ENCODE results near the gene NBEA.
A peak's percentile ranks its signal among the peaks of the same experiment; 100 is the strongest.

Gene NBEA

DNA sequence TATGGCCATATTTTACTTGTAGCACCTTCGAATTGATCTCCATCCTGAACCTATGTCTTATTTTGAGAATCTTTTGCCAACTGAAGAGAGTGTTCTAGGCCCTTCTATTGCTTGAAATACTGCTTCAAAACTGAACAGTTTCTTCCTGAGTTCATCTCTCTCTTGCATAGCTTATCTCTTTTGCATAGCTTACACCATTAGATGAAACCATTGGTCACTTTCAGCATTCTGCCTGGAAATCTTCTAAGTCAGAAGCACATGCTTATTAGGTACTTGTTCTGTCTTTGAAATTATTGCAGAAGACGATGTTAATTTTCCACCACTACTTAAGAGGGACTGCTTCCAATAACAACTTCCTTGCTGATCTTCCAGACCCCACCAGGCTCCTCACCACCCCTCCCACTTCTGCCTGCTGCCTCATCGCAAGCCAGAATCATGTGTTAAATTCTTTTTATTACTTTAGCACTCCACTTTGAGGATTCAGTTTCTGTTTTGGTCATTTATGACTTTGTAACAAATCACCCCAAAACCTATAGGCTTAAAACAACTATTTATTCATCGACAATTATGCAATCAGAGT lies 656.8 kb downstream of the NBEA start:
- ChIA-PET POLR2A (no interaction called here), CTCF (interaction anchor here (0.6 kb wide), 1 partner anchor 117 kb away, joined by 3 read pairs; no protein-coding TSS in a partner anchor)
- Histone ChIP-seq H3K36me3 (ENCODE audit: control insufficient read depth in 2 of 2, insufficient read depth in 1 of 2, low read length in 2 of 2) (no peaks in the 10 kb centered on the region), H3K4me3 (ENCODE audit: low read depth, low read length) (no peak overlapping the region), H3K4me1 (ENCODE audit: control insufficient read depth, insufficient read depth, low read length) (no peaks in the 10 kb centered on the region), H3K9me3 (ENCODE audit: control insufficient read depth, insufficient read depth, low read depth, low read length) (no peaks in the 10 kb centered on the region), H3K27ac (ENCODE audit: extremely low read depth, low read depth, low read length) (no peak overlapping the region)
- TF ChIP-seq HOXD13 (CRISPR knock-in tag; IDR thresholded peaks at IDR 0.05; ENCODE audit: borderline replicate concordance) (no peak), ZNF335 (tag by site-specific recombination; conservative IDR thresholded peaks at IDR 0.05) (0 out of 2 replicates have a peak, but pooled peaks have one; percentile 24)

DNA sequence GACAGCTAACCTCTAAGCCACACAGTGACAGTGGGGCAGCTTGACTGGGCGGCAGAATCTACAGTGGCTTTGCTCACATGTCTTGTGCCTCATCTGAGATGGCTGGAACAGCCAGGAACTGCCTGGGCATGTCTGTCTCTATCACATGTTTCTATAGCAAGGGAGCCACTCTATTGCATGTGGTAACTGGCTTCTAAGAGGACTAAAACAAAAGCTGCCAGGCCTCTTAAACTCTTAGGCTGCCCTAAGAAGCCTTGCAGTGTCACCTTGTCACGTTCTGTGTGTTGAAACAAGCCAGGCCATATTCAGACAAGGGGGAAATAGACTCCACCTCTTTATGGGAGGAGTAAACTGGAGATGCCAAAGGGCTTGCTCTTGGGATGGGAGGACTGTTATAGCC lies 657.3 kb downstream of the NBEA start:
- Histone ChIP-seq H3K9me3 (ENCODE audit: control insufficient read depth, insufficient read depth, low read depth, low read length) (no peaks in the 10 kb centered on the region), H3K27ac (ENCODE audit: extremely low read depth, low read depth, low read length) (no peak overlapping the region), H3K4me1 (ENCODE audit: control insufficient read depth, insufficient read depth, low read length) (no peaks in the 10 kb centered on the region), H3K4me3 (ENCODE audit: low read depth, low read length) (no peak overlapping the region), H3K36me3 (ENCODE audit: control insufficient read depth in 2 of 2, insufficient read depth in 1 of 2, low read length in 2 of 2) (no peaks in the 10 kb centered on the region)
- POLR2A ChIA-PET = no interaction called here
- no peak for TF ChIP-seq KLF16 (tag by site-specific recombination; IDR thresholded peaks at IDR 0.05)
- no peak for TF ChIP-seq WT1 (tag by site-specific recombination; IDR thresholded peaks at IDR 0.05)
- TF ChIP-seq ZNF660 (tag by site-specific recombination; IDR thresholded peaks at IDR 0.05) = no peak
- no peak for TF ChIP-seq ZSCAN5A (tag by site-specific recombination; IDR thresholded peaks at IDR 0.05)
- no peak for TF ChIP-seq YY2 (tag by site-specific recombination; IDR thresholded peaks at IDR 0.05)
- no peak for TF ChIP-seq ZNF19 (tag by site-specific recombination; IDR thresholded peaks at IDR 0.05; ENCODE audit: low read depth)
- no peak for TF ChIP-seq GLI4 (tag by site-specific recombination; IDR thresholded peaks at IDR 0.05)
- no peak for TF ChIP-seq ZNF202 (tag by site-specific recombination; IDR thresholded peaks at IDR 0.05; ENCODE audit: borderline replicate concordance)
- TF ChIP-seq ZNF426 (tag by site-specific recombination; IDR thresholded peaks at IDR 0.05) = no peak
- CTCF ChIA-PET = no interaction called here

- ChIA-PET POLR2A (no interaction called here), CTCF (no interaction called here)
- no peaks in the 10 kb centered on the region for H3K36me3 ChIP-seq (ENCODE audit: control insufficient read depth in 2 of 2, insufficient read depth in 1 of 2, low read length in 2 of 2)
- H3K27ac ChIP-seq (ENCODE audit: extremely low read depth, low read depth, low read length) = no peak overlapping the region
- H3K4me3 ChIP-seq (ENCODE audit: low read depth, low read length) = no peak overlapping the region
- no peaks in the 10 kb centered on the region for H3K9me3 ChIP-seq (ENCODE audit: control insufficient read depth, insufficient read depth, low read depth, low read length)
- no peaks in the 10 kb centered on the region for H3K4me1 ChIP-seq (ENCODE audit: control insufficient read depth, insufficient read depth, low read length)
- TF ChIP-seq BCL11A (tag by site-specific recombination; IDR thresholded peaks at IDR 0.05; ENCODE audit: low read depth) (no peak), ZNF140 (tag by site-specific recombination; IDR thresholded peaks at IDR 0.05) (no peak), ZNF174 (tag by site-specific recombination; IDR thresholded peaks at IDR 0.05) (no peak), HOXA7 (CRISPR knock-in tag; IDR thresholded peaks at IDR 0.05; ENCODE audit: borderline replicate concordance) (no peak), ZNF121 (tag by site-specific recombination; IDR thresholded peaks at IDR 0.05) (no peak), KLF7 (tag by site-specific recombination; IDR thresholded peaks at IDR 0.05; ENCODE audit: borderline replicate concordance) (no peak), ZNF677 (tag by site-specific recombination; IDR thresholded peaks at IDR 0.05) (no peak), ZFHX2 (tag by site-specific recombination; conservative IDR thresholded peaks at IDR 0.05) (no peak), ZBTB26 (tag by site-specific recombination; optimal IDR thresholded peaks at IDR 0.05) (no peak), ZNF274 (IDR thresholded peaks at IDR 0.05; ENCODE audit: low read length) (no peak), ZNF274 (tag by site-specific recombination; IDR thresholded peaks at IDR 0.05; ENCODE audit: borderline replicate concordance) (no peak), ZNF311 (tag by site-specific recombination; IDR thresholded peaks at IDR 0.05; ENCODE audit: borderline replicate concordance) (no peak)
- TF ChIP-seq, protein P1, sequence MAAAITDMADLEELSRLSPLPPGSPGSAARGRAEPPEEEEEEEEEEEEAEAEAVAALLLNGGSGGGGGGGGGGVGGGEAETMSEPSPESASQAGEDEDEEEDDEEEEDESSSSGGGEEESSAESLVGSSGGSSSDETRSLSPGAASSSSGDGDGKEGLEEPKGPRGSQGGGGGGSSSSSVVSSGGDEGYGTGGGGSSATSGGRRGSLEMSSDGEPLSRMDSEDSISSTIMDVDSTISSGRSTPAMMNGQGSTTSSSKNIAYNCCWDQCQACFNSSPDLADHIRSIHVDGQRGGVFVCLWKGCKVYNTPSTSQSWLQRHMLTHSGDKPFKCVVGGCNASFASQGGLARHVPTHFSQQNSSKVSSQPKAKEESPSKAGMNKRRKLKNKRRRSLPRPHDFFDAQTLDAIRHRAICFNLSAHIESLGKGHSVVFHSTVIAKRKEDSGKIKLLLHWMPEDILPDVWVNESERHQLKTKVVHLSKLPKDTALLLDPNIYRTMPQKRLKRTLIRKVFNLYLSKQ (tag by site-specific recombination; IDR thresholded peaks at IDR 0.05; ENCODE audit: borderline replicate concordance) = no peak
- TF ChIP-seq, protein P2, sequence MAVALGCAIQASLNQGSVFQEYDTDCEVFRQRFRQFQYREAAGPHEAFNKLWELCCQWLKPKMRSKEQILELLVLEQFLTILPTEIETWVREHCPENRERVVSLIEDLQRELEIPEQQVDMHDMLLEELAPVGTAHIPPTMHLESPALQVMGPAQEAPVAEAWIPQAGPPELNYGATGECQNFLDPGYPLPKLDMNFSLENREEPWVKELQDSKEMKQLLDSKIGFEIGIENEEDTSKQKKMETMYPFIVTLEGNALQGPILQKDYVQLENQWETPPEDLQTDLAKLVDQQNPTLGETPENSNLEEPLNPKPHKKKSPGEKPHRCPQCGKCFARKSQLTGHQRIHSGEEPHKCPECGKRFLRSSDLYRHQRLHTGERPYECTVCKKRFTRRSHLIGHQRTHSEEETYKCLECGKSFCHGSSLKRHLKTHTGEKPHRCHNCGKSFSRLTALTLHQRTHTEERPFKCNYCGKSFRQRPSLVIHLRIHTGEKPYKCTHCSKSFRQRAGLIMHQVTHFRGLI (tag by site-specific recombination; IDR thresholded peaks at IDR 0.05) = no peak
- TF ChIP-seq, protein P3, sequence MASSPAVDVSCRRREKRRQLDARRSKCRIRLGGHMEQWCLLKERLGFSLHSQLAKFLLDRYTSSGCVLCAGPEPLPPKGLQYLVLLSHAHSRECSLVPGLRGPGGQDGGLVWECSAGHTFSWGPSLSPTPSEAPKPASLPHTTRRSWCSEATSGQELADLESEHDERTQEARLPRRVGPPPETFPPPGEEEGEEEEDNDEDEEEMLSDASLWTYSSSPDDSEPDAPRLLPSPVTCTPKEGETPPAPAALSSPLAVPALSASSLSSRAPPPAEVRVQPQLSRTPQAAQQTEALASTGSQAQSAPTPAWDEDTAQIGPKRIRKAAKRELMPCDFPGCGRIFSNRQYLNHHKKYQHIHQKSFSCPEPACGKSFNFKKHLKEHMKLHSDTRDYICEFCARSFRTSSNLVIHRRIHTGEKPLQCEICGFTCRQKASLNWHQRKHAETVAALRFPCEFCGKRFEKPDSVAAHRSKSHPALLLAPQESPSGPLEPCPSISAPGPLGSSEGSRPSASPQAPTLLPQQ (tag by site-specific recombination; IDR thresholded peaks at IDR 0.05) = no peak
Observed at GRCh38 chr13:35600137-35600536, 658.1 kb downstream of the NBEA start.
